GM19023 (cell line): ENCODE measurements around the gene FSHR.

Experiments
- ATAC-seq: cut with Tn5 transposase; IDR thresholded peaks from one replicate; pipeline ENCODE4 v1.9.1; 2021; ENCODE audit warnings: mild to moderate bottlenecking, moderate library complexity; ENCODE audit not compliant: unreplicated experiment

FSHR gene

DNA sequence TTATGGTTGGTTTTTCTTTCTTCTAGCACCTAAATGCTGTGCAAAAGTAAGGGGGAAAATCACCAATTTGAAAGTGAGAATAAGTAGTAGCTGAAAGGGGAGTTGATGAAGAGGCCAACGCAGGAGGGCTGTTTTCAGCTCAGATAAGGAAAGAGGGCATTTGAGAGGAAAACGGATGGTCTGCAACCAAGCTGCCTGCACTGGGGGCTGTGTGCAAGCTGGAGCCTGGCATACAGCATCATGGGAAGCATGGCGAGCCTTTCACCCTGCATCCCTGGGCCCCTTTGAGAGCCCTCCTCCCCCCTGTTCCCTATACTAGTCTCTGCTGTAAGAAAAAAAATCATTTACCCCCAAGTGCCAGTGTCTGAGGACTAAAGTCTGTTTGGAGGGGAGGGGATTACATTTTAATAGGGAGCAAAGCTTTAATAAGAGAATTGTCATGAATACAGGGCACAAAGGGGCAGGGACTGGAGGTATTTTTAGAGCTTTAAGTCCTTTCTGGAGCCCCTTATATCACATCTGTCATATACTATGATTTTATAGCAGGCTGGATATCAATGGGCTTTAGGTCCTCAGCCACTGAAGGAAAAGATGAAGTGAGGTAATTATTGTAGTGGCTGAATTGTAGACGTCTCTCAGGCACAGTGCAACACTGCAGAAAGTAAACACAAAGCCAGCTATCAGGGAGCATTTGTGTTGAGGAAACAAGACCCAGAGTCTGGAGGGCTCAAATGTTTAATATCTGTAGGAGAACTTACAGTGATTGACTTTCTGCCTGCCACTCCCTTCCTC is 120.7 kb downstream of the FSHR start:
- no peak for ATAC-seq

DNA sequence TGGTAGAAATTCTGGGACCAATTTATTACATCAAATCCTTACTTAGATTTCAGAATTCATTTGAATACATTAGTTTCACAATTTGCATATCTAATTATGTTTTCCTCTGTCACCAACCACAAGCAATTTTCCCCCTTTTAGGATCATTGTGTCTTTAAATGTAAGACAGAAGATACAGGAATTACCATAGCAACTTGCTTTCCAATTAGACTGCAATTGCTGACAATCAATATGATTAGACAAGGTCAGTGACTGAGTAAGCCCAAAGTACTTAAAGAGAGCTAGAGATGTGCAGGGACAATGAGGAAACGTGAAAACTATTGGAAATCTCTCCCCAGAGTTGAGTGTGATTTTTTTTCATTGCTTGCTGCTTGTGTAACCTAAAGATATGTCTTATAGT is 121.4 kb downstream of the FSHR start:
- ATAC-seq: no peak

DNA sequence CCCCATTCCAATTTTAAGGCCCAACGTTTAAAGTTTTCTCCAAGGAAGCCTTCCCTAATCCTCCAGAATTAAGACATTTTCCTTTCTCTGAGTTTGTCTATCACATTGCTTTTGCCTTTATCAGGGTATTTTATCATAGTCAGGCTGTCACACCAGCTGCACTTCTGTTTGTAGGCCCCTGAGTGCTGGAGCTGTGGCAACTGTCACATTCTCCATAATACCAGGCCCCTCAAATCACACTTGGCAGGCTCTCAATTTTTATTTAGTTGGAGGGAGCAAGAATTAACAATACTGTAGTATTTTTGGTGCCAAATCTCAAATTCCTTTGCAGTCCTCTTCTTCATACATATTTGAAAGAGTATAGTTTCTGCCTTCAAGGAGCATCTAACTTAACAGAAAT is 122.2 kb downstream of the FSHR start:
- no peak for ATAC-seq

DNA sequence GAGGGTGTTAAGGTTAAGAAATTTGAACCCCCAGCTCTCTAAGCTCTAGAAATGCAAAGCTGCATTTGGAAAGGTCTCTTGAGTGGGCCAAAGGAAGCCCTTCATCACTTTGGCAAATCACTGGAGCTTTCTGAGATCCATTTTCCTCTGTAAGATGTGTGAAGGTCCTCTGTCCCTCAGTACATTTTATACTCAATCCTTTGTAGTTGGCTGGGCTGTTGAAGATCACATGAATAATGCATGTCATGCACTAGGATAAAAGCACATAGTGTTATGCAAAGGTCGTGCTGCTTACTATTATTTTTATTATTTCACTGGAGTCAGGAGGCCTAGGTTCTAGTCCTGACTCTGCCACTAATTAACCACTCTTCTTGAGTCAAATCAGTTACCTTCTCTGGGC is 124.9 kb downstream of the FSHR start:
- ATAC-seq: no peak

DNA sequence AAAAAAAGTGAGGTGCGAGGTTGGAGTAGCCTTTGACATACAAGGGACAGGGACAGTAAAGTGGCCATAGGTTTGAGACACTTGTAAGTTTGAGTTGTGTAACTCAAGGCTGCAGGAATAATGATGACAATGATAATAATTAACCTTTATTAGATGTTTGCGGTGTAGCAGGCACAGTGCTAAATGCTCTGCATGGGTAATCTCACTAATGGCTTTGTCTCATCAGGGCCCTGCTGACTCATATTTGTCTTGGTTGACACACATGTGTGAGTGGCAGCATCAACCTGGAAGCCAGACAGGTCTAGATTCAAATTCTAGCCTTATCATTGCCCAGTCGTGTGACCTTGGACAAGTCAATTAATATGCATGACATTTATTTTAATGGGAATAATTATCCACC is 126.2 kb downstream of the FSHR start:
- ATAC-seq: peak; percentile 98

DNA sequence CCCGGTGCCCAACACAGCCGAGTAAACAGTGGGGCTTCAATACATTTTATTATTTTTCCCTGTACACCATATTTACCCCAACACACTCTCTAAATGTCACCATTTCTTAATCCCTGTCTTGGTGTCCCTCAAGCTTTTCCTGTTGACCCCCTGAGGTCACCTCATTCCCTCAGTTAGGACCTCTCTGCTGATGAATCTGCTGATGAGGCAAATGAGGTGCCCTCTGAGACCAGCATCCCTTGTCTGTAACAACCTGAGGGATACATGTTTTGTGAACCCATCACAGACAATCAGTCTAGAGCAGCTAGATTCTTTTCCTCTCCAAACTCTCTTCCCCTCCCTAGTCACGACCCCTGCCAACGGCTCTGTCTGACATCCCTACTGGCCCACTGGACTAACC is 127.6 kb downstream of the FSHR start:
- ATAC-seq: no peak

DNA sequence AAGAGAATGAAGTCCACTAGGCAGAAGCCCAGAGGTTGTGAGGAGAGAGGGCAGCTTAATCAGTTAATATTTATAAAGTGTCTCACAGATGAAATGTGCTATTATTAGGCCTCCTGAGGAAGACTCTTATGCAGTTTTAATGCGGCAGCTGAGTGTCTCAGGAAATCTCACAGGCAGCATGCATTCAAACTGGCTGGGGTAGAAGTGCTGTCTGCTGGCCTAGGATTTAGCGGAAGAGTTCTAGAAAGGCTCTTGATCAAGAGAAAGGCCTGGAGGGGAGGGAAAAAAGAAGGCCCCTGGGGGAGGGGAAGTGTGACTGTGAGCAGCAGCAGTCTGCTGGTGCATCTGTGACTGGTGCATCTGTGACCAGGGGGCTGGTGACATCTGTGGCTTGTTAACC is 133.0 kb downstream of the FSHR start:
- no peak for ATAC-seq

DNA sequence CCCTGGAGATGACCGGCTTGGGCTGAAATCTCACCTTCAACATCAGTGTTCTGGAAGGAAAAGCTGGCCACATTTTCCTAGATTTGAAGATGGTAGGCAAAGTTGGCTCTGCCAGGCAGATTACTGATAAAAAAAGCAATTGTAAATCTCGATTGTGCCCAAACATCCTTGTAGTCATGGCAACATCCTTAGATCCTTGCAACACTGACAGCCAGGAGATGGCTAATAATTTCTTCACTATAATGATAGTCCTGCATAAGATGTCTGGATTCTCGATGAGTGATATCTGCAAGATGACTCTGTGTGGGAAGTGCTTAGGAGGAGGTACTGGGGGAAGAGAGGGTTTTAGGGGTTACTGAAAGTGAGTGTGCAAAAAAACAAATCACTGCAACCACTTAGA is 149.1 kb downstream of the FSHR start:
- ATAC-seq: no peak

DNA sequence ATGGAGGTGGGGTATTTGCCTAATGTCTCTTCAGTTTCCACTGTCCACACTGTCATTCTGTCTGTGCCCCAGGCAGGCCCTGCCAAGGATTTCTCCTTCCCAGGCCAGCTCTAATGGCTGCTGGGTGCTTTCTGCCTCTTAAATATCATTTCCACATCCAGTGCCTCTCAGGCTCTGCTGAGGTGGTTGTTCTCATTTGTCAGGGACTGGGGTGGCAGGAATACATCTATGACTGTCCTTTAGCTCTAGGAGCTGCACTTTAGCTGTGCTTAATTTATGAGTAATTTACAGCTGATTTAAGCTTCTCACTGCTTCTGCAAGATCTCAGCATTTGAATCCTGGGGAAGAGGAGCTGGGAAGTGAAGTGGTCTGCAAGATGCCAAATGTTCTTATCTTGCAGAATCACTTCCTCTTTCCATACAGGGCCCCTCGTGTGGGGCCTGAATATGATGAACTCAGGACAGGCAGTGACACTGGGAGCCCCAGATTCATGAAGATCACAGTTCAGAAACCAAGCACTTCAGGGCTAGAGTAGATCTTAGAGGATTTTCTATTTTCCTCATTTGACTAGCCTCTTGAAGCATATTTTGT is 150.2 kb downstream of the FSHR start:
- peak; percentile 80 for ATAC-seq

DNA sequence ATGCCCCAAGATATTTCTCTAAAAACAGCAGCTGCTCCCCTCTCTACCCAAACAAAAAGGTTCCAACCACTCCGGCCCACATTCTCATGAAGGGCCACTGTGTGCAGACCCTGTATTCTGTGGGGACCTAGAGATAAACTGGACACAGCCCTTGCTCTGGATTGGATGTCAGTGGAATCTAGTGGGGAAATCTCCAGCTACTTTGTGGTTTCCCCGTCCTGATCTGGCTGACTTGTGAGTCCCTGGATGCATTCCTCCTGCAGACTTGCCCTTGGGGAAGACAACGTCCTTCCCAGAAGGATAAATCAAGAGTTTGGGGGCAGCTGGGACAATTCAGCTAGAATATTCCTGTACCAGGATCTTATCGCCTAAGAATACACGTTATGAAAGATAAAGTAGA is 151.1 kb downstream of the FSHR start:
- ATAC-seq: no peak

DNA sequence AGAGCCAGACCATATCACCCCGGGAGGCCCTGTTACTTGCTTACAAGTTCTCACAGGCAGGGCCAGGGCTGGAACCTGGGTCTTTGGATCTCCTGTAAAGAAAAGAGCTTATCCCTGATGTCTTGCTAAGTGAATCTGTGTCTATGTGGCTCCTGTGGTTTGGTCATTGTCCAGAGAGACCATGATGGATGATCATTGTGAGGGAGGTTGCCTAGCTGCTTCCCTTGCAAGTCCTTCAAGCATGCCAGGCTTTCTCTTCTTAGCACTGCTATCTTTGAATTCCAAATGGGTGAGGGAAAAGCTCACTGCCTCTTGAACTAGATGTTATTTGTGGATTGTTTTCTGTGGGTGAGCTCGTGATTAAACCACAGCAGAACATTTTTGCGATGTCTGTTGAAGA is 151.6 kb downstream of the FSHR start:
- no peak for ATAC-seq

DNA sequence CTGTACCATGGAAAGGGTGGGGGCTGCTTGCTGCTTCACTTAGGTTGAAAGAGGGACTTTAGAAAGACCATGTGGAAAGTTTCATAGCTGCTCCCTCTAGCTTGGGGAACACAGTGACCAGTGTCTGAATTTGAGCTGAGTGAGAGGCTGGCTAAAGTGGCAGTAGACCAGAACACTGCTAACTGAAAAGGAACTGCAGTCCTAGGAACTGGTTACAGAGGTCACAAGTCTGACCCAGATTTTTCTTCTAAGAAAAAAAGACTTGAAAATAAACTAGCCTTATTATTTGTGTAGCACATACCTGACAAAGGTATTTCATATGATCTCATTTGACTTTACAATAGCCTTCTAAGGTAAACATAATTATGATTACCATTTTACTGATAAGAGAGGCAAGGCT is 153.6 kb downstream of the FSHR start:
- ATAC-seq: no peak

DNA sequence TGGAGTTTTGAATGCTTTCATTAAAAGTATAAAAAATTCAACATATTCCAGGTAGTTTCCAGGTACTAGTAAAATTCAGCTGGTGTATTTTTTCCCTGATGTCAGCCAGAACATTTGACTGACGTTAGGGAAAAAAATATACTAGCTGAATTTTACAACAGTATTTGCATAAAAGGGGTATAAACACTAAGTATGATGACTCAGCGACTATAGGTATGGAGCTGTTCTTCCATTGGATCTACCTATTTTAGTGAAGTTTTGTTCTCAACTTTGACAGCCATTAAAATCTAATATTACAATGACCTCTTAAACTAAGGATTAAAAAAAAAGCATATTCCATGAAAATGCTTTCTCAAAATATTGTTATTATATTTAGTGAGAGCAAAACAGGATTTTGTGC is 155.9 kb downstream of the FSHR start:
- ATAC-seq: no peak

DNA sequence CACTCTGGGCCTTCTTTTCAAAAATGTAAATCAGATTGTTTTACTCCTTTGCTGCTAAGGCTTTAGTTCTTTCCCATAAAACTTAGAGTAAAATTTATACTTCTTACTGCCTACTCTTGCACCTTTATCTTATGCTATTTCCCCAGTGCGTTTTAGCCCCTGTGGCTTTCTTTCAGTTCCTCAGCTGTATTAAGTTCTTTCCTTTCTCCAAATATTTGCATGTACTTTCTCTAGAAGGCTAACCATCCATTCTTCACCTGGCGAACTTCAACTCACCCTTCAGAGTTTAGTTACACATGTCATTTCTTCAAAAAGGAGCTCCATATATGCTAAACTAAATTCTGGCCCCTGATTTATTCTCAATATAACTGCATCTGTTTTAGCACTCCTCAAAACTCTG is 160.7 kb downstream of the FSHR start:
- peak; percentile 46 for ATAC-seq

DNA sequence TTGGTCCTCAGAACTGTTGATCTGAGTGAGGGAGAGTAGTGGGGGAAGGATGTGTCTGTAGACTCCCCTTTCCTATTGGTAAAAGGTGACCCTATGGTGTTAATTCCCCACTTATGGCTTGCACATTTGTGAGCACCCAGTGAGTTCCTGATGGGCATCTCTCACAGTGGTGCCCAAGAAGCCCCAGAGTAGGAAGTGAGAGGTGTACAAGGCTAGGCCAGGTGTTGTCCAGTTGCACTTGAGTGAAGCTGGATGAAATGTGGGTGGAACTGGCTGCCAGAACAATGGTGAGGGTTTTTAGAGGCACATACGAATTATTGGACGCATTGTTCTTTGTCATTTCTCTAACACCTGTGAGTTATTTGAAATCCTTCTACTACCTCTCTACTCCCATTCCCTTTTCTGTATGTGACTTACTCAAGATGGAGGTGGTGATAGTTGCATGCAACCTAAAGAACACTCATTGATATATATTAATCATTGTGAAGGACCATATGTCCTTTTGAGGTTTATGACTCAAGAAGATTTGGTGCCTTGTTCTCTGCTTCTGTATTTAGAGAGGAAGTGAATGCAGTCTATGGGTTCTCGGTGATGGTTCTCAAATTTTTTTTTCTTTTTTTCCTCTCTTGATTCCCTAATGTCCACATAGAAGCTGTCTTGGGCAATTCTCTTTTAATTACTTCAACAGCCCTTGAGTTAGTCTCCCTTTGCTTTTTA is 162.7 kb downstream of the FSHR start:
- peak; percentile 49 for ATAC-seq

DNA sequence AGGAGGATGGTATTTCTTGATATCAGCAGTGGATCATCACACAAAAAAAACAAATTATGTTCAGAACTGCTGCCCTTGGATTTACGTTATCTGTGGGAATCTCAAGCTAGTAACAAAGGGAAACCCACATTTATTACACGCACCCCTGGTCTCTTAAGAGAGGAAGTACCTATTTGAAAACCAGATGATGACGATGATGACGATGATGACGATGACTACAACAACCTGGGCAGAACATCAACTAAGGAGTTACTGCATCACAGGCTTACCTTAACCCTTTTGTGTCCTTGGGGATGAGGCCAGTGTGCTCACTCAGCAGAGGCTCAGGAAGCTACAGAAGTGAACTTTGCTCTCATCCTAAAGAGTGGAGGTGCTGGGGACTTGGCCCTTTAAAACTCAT is 169.4 kb downstream of the FSHR start:
- ATAC-seq: no peak

DNA sequence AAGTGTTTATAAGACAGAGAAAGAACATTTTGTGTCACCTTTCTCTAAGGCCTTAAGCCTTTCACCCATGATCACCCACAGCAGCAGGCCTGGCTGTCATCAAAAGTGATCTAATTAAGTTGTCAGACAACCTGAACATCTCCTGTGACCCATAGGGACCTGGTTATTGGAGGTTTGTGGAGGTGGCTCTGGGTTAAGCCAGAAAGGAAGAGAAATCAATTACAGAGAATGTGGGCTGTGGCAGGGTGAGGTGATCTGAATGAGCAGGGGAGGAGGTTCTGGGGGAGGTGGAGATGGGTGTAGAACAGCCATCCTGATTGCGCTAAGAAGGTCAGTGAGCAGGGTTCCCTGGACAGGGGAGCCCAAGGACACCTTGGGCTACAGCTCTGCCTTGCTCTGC is 170.8 kb downstream of the FSHR start:
- no peak for ATAC-seq

DNA sequence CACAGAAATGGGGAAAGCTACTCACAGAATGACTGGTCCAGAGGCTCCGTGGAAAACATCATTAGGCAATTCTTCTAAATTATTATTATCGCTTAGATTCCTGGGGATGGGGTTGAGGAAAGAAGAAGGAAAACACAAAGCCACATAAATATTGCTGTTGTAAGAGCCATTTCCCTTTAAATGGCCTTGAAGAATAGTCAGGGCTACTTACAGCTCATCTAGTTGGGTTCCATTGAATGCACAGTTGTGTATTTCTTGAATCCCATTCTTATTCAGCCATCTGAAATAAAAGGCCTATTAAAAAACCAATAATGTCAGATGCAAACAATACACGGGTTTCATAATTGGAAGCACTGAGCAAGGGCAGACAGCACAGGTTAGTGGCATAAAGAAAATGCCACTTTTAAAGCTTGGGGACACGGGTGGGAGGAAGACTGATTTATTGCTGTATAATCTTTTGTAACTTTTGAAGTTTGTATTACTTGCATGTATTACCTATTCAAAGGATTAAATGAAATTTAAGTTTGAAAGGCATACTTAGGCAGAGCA is 171.4 kb downstream of the FSHR start:
- ATAC-seq: no peak

DNA sequence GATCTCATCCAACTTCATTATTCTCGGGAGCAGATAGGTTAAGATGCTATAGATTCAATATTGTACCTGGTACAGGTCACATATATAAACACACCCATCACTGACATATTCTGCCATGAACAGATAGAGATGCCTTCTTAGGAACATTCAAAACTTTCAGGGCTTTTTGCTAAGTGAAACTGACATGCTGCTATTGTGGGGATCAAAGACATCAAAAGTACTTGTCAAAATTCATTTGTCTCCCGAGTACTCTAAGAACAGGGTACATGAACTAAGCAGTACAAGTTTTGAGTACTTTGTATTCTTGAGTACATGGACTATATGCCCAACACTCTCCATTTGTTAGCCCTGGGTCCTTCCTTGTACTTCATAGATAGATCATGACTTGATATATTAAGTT is 173.5 kb downstream of the FSHR start:
- ATAC-seq: no peak

DNA sequence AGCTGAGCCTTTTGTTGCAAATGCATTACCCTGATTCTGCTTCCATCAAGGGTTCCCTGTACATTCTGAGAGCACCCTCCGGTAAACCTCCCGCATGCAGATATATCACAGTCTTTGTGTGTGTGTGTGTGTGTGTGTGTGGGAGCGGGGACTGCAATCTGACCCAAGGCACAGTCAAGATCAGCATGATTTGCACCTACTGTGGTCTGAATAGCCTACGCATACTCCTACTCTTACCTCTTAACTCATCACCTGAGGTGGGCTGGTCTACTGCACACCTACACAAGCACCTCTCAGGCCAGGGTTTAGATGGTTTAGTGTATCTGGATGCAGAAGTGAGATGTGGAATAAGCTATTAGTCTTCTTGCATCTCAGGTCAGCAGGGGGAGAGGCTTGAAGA is 174.6 kb downstream of the FSHR start:
- ATAC-seq: no peak

DNA sequence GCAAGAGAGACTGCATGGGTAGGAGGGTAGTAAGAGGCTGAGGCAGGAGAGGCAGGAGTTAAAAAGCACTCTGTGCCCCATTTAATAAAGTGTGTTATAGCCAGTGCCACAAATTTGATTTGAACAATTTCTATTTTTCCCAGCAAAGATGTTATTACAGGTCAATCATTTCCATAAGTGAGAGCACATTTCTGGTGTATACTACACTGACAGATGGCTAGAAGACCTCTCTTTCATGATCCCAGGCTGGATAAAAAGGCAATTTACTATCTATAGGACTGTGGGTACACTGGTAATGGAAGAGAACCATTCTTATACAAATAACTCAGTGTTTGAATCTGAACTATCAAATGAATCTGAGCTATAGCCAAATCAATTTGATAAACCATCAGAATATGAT is 176.2 kb downstream of the FSHR start:
- ATAC-seq: no peak

DNA sequence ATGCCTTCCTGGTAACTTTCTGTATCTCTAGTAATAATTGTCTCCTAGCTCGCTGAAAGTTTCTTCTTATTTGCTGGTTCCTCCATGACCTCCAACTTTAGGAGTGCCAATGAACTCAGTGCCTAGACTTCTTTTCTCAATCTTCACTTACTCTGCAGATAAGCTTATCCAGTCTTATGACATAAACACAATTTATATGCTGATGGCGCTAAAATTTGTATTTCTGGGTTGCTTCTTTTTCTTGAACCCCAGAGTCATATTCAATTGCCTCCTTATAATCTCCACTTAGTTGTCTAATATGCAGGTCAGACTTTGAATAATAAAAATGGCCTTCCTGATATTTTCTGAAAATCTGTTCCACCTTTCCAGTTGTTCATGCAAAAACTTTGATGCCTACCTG is 182.5 kb downstream of the FSHR start:
- no peak for ATAC-seq
